Stimulated activated CD4-positive, alpha-beta T cell treated with anti-CD3 and anti-CD28 coated beads, Interleukin-2, amount 100 ng/mL, for 48 hours (primary cell): ENCODE results near the gene MVB12B.
"Not testable (repeated sequence)": the region's sequence is repeated elsewhere in the genome, so short reads cannot be mapped to it uniquely, and the experiment has no call there.

Experiments used
- DNase-seq, 2 donors: peaks; one replicate each; pipeline ENCODE4 v3.0.0-alpha.2; 2020

Gene MVB12B

GRCh38 chr9:126551812-126552211 lies 225.2 kb downstream of the MVB12B start:
- no peak for DNase-seq

- no peak for DNase-seq
Measured at GRCh38 chr9:126554292-126554691, 227.7 kb downstream of the MVB12B start.

GRCh38 chr9:126555421-126555820 lies 228.8 kb downstream of the MVB12B start:
- DNase-seq, result not testable (repeated sequence)
